Spleen (tissue), 13 donors: ENCODE results near the gene CLDN34. TPM values are rescaled to one million over a fixed set of nuclear protein-coding genes. Genes with fewer than 3 reads are reported as not detected.

Source experiments
- DNase-seq: peaks from one replicate; pipeline ENCODE4 v3.0.0-alpha.2; 2020
- H3K27ac ChIP-seq, 8 donors: fragments of 200-600 bp; sonication (generic) in 7 of 8; 1 replicate in 4 of 8; 2 replicates in 4 of 8; pipeline versions ENCODE4 v1.5.0 to v1.8.0; 2016 to 2021; ENCODE audit warnings: inconsistent platforms in 4 of 8, mild to moderate bottlenecking in 4 of 8, moderate library complexity in 1 of 8
- H3K27me3 ChIP-seq, 7 donors: fragments of 200-600 bp; sonication (generic) in 6 of 7; replicated peaks in 1 of 7; 1 replicate in 4 of 7; 2 replicates in 3 of 7; pipeline versions ENCODE4 v1.5.0 to v1.8.0; 2016 to 2021; ENCODE audit warnings: inconsistent platforms in 3 of 7, mild to moderate bottlenecking in 1 of 7
- H3K36me3 ChIP-seq, 6 donors: fragments of 200-600 bp; sonication (generic) in 5 of 6; 1 replicate in 4 of 6; 2 replicates in 2 of 6; pipeline versions ENCODE4 v1.5.0 to v1.8.0; 2016 to 2021; ENCODE audit warnings: inconsistent platforms in 2 of 6
- H3K4me1 ChIP-seq, 6 donors: fragments of 200-600 bp; sonication (generic) in 5 of 6; 1 replicate in 3 of 6; 2 replicates in 3 of 6; pipeline versions ENCODE4 v1.5.0 to v1.8.0; 2016 to 2021; ENCODE audit warnings: inconsistent platforms in 3 of 6
- H3K4me3 ChIP-seq, 8 donors: fragments of 200-600 bp; sonication (generic) in 7 of 8; 1 replicate in 4 of 8; 2 replicates in 4 of 8; pipeline versions ENCODE4 v1.5.0 to v1.8.0; 2016 to 2021; ENCODE audit warnings: inconsistent platforms in 4 of 8, mild to moderate bottlenecking in 4 of 8, moderate library complexity in 2 of 8
- H3K9me3 ChIP-seq, 8 donors: fragments of 200-600 bp; sonication (generic) in 7 of 8; 1 replicate in 4 of 8; 2 replicates in 4 of 8; pipeline versions ENCODE4 v1.5.0 to v1.8.0; 2016 to 2021; ENCODE audit warnings: inconsistent platforms in 4 of 8
- CTCF ChIP-seq, 11 experiments: fragments of 200-600 bp in 7 of 11; fragments of 450-650 bp in 4 of 11; sonication (generic) in 4 of 11; IDR thresholded peaks in 8 of 11; conservative IDR thresholded peaks in 3 of 11; 1 replicate in 7 of 11; 2 replicates in 4 of 11; pipeline versions ENCODE4 v1.4.0 to v1.8.0; 2016 to 2021; ENCODE audit warnings: antibody characterized with exemption in 11 of 11, inconsistent platforms in 4 of 11, mild to moderate bottlenecking in 1 of 11
- POLR2A ChIP-seq, 3 donors: fragments of 450-650 bp; IDR thresholded peaks; one replicate each; pipeline ENCODE4 v1.5.1; 2017; ENCODE audit warnings: antibody characterized with exemption in 3 of 3, mild to moderate bottlenecking in 1 of 3
- POLR2AphosphoS5 ChIP-seq, 3 donors: sonication (generic); formaldehyde crosslinking; IDR thresholded peaks; one replicate each; pipeline ENCODE4 v1.5.1; 2017; ENCODE audit warnings: antibody characterized with exemption in 3 of 3
- WGBS, 5 donors: extraction: QIAGEN DNeasy Blood & Tissue Kit in 3 of 5; methylation state at CpG; one replicate each; pipeline versions ENCODE4 v1.1.5 to v1.1.7; 2013 to 2018; 5-methylcytosine and 5-hydroxymethylcytosine counted together
- intact Hi-C: fragments of 100-400 bp; cut with DNase I; formaldehyde crosslinking; loops from one replicate; pipeline ENCODE4 v1.15.0; 2023; ENCODE audit warnings: low total_unique reads
- long read RNA-seq, 2 donors: transcript quantifications; one replicate each; lab custom pipeline, GENCODE V29; 2026
- polyA plus RNA-seq, 3 donors: library from polyadenylated mRNA; stranded (reverse); fragments of 200-250 nt; gene quantifications; one replicate each; pipeline ENCODE4 v1.2.1, GENCODE V29; 2013
- total RNA-seq, 7 donors: library from RNA; depleted of rRNA in 3 of 7; stranded (reverse); fragments of >200 nt in 3 of 7; fragmentation: NEBNext Ultra II Directional in 4 of 7; extraction: Animal tissue kit (Norgen Biotek cat#: 25700) in 4 of 7; gene quantifications; one replicate each; pipeline versions ENCODE4 v1.1.0 to v1.2.1, GENCODE V29; 2016 to 2021
- donor health status: healthy with polysubstance abuse.
- donor health status: DM: no; HTN: no; CAD: no; lungs with moderate emphysema.
- donor health status: DM: no; HTN: no; CAD: no.
- donor health status: Bipolar disorder and iron deficiency.
- donor health status: healthy.
- donor health status: DM: no; HTN: no; CAD: no.
- donor health status: DM: yes; HTN: yes; CAD: no.

CLDN34 gene, protein sequence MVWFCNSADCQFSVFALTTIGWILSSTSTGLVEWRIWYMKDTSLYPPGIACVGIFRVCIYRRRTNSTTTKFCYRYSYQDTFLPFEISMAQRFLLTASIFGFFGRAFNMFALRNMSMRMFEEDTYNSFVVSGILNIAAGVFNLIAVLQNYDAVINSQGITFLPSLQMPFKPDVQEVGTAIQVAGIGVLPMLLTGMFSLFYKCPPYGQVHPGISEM
- total RNA-seq (not detected), polyA plus RNA-seq (not detected)
- long read RNA-seq, donor 1: 0 reads
- long read RNA-seq, donor 2: 0 reads

DNA sequence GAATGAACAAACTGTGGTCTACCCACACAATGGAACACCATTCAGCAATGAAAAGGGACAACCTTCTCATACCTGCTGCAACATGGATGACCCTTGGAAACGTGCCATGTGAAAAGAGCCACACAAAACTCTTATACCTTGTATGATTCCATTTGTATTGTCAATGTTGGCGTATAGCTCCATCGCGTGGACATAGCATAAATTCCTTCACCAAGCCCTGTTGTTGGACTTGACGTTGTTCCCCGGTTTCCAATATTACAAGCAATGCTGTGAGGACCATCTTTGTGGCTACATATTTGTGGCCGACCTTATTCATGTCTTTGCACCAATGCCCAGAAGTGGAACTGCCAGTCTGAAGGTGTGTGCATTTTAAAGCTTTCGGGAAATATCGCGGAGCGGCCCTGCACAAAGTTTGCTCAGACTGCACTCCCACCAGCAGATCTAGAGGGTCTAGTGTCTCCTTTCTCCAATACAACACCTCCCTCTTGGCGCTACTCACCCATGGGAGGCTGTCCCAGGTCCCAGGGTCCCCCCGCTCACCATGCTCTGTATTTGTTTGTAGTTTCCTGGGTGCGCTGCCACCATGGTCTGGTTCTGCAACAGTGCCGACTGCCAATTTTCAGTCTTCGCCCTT is at the start of gene CLDN34:
CLDN34 (plus strand) TSS at position 584 of the 634 bp plus-strand sequence; CDS start at position 584, 0 bp downstream.
- no peak within 1 kb of the TSS for H3K4me3 ChIP-seq
- H3K9me3 ChIP-seq: no peaks in the 10 kb centered on the region
- H3K27me3 ChIP-seq: no peaks in the 10 kb centered on the region
- no peak within 1 kb of the TSS for H3K27ac ChIP-seq
- WGBS, 5 donors: 89 to 97% (median 93%) methylated on average over 12 to 16 of the region's 16 CpGs
- intact Hi-C loops: no loop called here
- H3K4me1 ChIP-seq: no peaks in the 10 kb centered on the region
- no peak for TF ChIP-seq POLR2A (IDR thresholded peaks at IDR 0.05)
- TF ChIP-seq POLR2AphosphoS5 (IDR thresholded peaks at IDR 0.05): no peak
- no peak for TF ChIP-seq CTCF (IDR thresholded peaks at IDR 0.05 in 8 of 11, conservative IDR thresholded peaks at IDR 0.05 in 3 of 11)
- DNase-seq: no peak
- H3K36me3 ChIP-seq: no peaks in the 10 kb centered on the region

- TF ChIP-seq POLR2A (IDR thresholded peaks at IDR 0.05) (no peak), CTCF (IDR thresholded peaks at IDR 0.05 in 8 of 11, conservative IDR thresholded peaks at IDR 0.05 in 3 of 11) (no peak), POLR2AphosphoS5 (IDR thresholded peaks at IDR 0.05) (no peak)
- intact Hi-C loops: no loop called here
- H3K9me3 ChIP-seq: no peaks in the 10 kb centered on the region
- H3K4me3 ChIP-seq: no peak overlapping the region
- no peak for DNase-seq
- WGBS, 5 donors: 77 to 90% (median 89%) methylated on average over 3 to 5 of the region's 5 CpGs
- H3K36me3 ChIP-seq: no peaks in the 10 kb centered on the region
- peaks cover 0 to 1% (median 0%) of the 10 kb centered on the region in 7 donors for H3K27me3 ChIP-seq
- no peaks in the 10 kb centered on the region for H3K4me1 ChIP-seq
- H3K27ac ChIP-seq: no peak overlapping the region
Observed at GRCh38 chrX:9917861-9918260, 49.3 kb upstream of the CLDN34 start.

DNA sequence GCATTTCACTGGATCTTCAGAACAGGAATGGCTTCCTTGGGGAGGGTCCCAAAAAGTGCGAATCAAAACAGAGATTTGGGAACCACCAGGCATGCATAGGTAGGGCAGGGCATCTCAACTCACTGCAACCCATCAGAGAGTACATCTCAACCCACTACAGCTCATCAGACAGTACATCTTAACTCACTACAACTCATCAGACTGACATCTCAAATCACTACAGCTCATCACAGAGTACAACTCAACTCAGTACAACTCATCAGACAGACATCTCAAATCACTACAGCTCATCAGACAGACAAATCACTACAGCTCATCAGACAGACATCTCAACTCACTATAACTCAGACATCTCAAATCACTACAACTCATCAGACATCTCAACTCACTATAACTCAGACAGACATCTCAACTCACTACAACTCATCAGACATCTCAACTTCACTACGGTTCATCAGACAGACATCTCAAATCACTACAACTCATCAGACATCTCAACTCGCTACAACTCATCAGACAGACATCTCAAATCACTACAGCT is 47.5 kb upstream of the CLDN34 start:
- no peak for TF ChIP-seq CTCF (IDR thresholded peaks at IDR 0.05 in 8 of 11, conservative IDR thresholded peaks at IDR 0.05 in 3 of 11)
- TF ChIP-seq POLR2AphosphoS5 (IDR thresholded peaks at IDR 0.05): no peak
- WGBS, 5 donors: 69 to 94% (median 78%) methylated on average over 3 of the region's 3 CpGs
- no peaks in the 10 kb centered on the region for H3K4me1 ChIP-seq
- H3K36me3 ChIP-seq: no peaks in the 10 kb centered on the region
- intact Hi-C loops: no loop called here
- no peak for DNase-seq
- H3K27ac ChIP-seq: no peak overlapping the region
- peaks cover 0 to 5% (median 0%) of the 10 kb centered on the region in 7 donors for H3K27me3 ChIP-seq
- no peaks in the 10 kb centered on the region for H3K9me3 ChIP-seq
- H3K4me3 ChIP-seq: no peak overlapping the region

DNA sequence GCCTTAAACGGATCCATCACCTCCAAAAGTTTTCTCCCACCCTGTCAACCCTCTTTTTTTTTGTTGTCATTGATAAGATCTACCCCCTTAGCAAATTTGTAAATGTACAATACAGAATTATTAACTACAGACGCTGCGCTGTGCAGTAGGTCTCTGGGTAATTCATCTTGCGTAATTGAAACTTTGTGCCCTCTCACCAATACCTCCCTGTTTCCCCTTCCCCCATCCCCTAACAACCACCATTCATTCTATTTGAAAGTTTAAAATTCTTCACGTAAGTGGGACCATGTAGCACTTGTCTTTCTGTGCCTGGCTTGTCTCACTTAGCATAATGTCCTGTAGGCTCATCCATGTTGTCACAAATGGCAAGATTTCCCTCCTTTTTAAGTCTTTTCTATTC is 45.8 kb upstream of the CLDN34 start:
- TF ChIP-seq POLR2A (IDR thresholded peaks at IDR 0.05) (no peak), CTCF (IDR thresholded peaks at IDR 0.05 in 8 of 11, conservative IDR thresholded peaks at IDR 0.05 in 3 of 11) (no peak), POLR2AphosphoS5 (IDR thresholded peaks at IDR 0.05) (no peak)
- no peaks in the 10 kb centered on the region for H3K36me3 ChIP-seq
- no peaks in the 10 kb centered on the region for H3K9me3 ChIP-seq
- H3K27me3 ChIP-seq: peaks cover 0 to 5% (median 0%) of the 10 kb centered on the region in 7 donors
- H3K4me3 ChIP-seq: no peak overlapping the region
- H3K4me1 ChIP-seq: no peaks in the 10 kb centered on the region
- no peak overlapping the region for H3K27ac ChIP-seq
- DNase-seq: no peak
- intact Hi-C loops: no loop called here
- whole genome bisulfite sequencing, 5 donors: 81 to 97% (median 91%) methylated on average over 5 of the region's 5 CpGs
